HUES64 (cell line): ENCODE measurements around the gene AGMO.

Source experiments
- H3K27ac ChIP-seq: 2 replicates; pipeline ENCODE4 v1.7.0; 2013; ENCODE audit warnings: low read depth, low read length, inconsistent platforms
- H3K27me3 ChIP-seq: 2 replicates; pipeline ENCODE4 v1.6.1; 2013; ENCODE audit warnings: mild to moderate bottlenecking, low read length; ENCODE audit not compliant: insufficient read depth
- H3K36me3 ChIP-seq: 2 replicates; pipeline ENCODE4 v1.6.1; 2013; ENCODE audit warnings: mild to moderate bottlenecking, low read length; ENCODE audit not compliant: insufficient read depth
- H3K4me1 ChIP-seq: 2 replicates; pipeline ENCODE4 v1.6.1; 2013; ENCODE audit warnings: mild to moderate bottlenecking, low read length, moderate library complexity; ENCODE audit not compliant: insufficient read depth
- H3K4me3 ChIP-seq: 2 replicates; pipeline ENCODE4 v1.5.1; 2013; ENCODE audit warnings: mild to moderate bottlenecking, low read length, moderate library complexity
- H3K9ac ChIP-seq: 2 replicates; pipeline ENCODE4 v1.6.1; 2013; ENCODE audit warnings: mild to moderate bottlenecking, low read depth, low read length
- H3K9me3 ChIP-seq: 2 replicates; pipeline ENCODE4 v1.6.1; 2013; ENCODE audit warnings: low read depth, low read length; ENCODE audit not compliant: insufficient read depth
- WGBS: fragments of 150-250, 120-280 bp; methylation state at CpG from one replicate; pipeline ENCODE4 v1.1.7; 2013; ENCODE audit warnings: missing lambda C conversion rate; 5-methylcytosine and 5-hydroxymethylcytosine counted together

Gene AGMO

GRCh38 chr7:15176089-15176488 lies 385.7 kb downstream of the AGMO start:
- Histone ChIP-seq H3K4me3 (no peak overlapping the region), H3K4me1 (no peaks in the 10 kb centered on the region), H3K9ac (no peak overlapping the region), H3K27ac (no peak overlapping the region), H3K9me3 (0 out of 2 replicates have a peak, but pooled peaks cover 3% of the 10 kb centered on the region), H3K27me3 (no peaks in the 10 kb centered on the region), H3K36me3 (no peaks in the 10 kb centered on the region)
- 92% methylated on average over 4 of the region's 4 CpGs for WGBS

- Histone ChIP-seq H3K9ac (no peak overlapping the region), H3K27ac (no peak overlapping the region), H3K36me3 (no peaks in the 10 kb centered on the region), H3K4me1 (no peaks in the 10 kb centered on the region), H3K4me3 (no peak overlapping the region), H3K9me3 (0 out of 2 replicates have a peak, but pooled peaks cover 3% of the 10 kb centered on the region), H3K27me3 (no peaks in the 10 kb centered on the region)
- WGBS = 100% methylated on average over 1 of the region's 1 CpG
These were observed 386.7 kb downstream of the AGMO start for GRCh38 chr7:15175152-15175551.

GRCh38 chr7:15174485-15174884 lies 387.3 kb downstream of the AGMO start:
- 92% methylated on average over 1 of the region's 1 CpG for WGBS
- Histone ChIP-seq H3K9ac (no peak overlapping the region), H3K27me3 (no peaks in the 10 kb centered on the region), H3K9me3 (0 out of 2 replicates have a peak, but pooled peaks cover 3% of the 10 kb centered on the region), H3K4me1 (no peaks in the 10 kb centered on the region), H3K36me3 (no peaks in the 10 kb centered on the region), H3K4me3 (no peak overlapping the region), H3K27ac (no peak overlapping the region)

- no peak overlapping the region for H3K9ac ChIP-seq
- H3K9me3 ChIP-seq = no peaks in the 10 kb centered on the region
- no peak overlapping the region for H3K27ac ChIP-seq
- no peaks in the 10 kb centered on the region for H3K36me3 ChIP-seq
- 90% methylated on average over 4 of the region's 4 CpGs for WGBS
- H3K27me3 ChIP-seq = no peaks in the 10 kb centered on the region
- H3K4me3 ChIP-seq = no peak overlapping the region
- no peaks in the 10 kb centered on the region for H3K4me1 ChIP-seq
These were observed 393.3 kb downstream of the AGMO start for GRCh38 chr7:15168489-15168888.

- WGBS = 96% methylated on average over 3 of the region's 3 CpGs
- H3K4me3 ChIP-seq = no peak overlapping the region
- no peaks in the 10 kb centered on the region for H3K4me1 ChIP-seq
- no peak overlapping the region for H3K27ac ChIP-seq
- no peaks in the 10 kb centered on the region for H3K27me3 ChIP-seq
- no peak overlapping the region for H3K9ac ChIP-seq
- H3K9me3 ChIP-seq = no peaks in the 10 kb centered on the region
- no peaks in the 10 kb centered on the region for H3K36me3 ChIP-seq
These were observed 393.9 kb downstream of the AGMO start for GRCh38 chr7:15167912-15168311.

GRCh38 chr7:15166620-15167019 lies 395.2 kb downstream of the AGMO start:
- H3K4me1 ChIP-seq = no peaks in the 10 kb centered on the region
- H3K36me3 ChIP-seq = no peaks in the 10 kb centered on the region
- H3K27ac ChIP-seq = no peak overlapping the region
- H3K9me3 ChIP-seq = no peaks in the 10 kb centered on the region
- no peaks in the 10 kb centered on the region for H3K27me3 ChIP-seq
- H3K4me3 ChIP-seq = no peak overlapping the region
- 100% methylated on average over 1 of the region's 1 CpG for WGBS
- no peak overlapping the region for H3K9ac ChIP-seq

- Histone ChIP-seq H3K27me3 (no peaks in the 10 kb centered on the region), H3K27ac (no peak overlapping the region), H3K36me3 (no peaks in the 10 kb centered on the region), H3K4me3 (no peak overlapping the region), H3K9me3 (no peaks in the 10 kb centered on the region), H3K4me1 (no peaks in the 10 kb centered on the region), H3K9ac (no peak overlapping the region)
- WGBS = 0% methylated on average over 1 of the region's 1 CpG
These were observed 402.6 kb downstream of the AGMO start for GRCh38 chr7:15159261-15159660.

- H3K27me3 ChIP-seq = no peaks in the 10 kb centered on the region
- H3K4me1 ChIP-seq = no peaks in the 10 kb centered on the region
- H3K4me3 ChIP-seq = no peak overlapping the region
- H3K9ac ChIP-seq = no peak overlapping the region
- H3K27ac ChIP-seq = no peak overlapping the region
- H3K9me3 ChIP-seq = no peaks in the 10 kb centered on the region
- WGBS = 89% methylated on average over 3 of the region's 3 CpGs
- no peaks in the 10 kb centered on the region for H3K36me3 ChIP-seq
These were observed 403.5 kb downstream of the AGMO start for GRCh38 chr7:15158141-15158810.
